Cardiac muscle cell (in vitro differentiated cells and primary cell): ENCODE results near the gene NRF1. TPM values are rescaled to one million over a fixed set of nuclear protein-coding genes. Genes with fewer than 3 reads are reported as not detected.
A peak's percentile ranks its signal among the peaks of the same experiment; 100 is the strongest.

Experiments
- DNase-seq, 2 donors: peaks; one replicate each; pipeline versions ENCODE4 v3.0.0 to v3.0.0-alpha.2; 2010 to 2017; ENCODE audit warnings: low read depth in 1 of 2, low spot score in 1 of 2
- H3K27ac ChIP-seq: fragments of 200-600 bp; sonication (generic); 2 replicates; pipeline ENCODE4 v1.5.1; 2016
- H3K27me3 ChIP-seq: fragments of 200-600 bp; sonication (generic); 2 replicates; pipeline ENCODE4 v1.6.0; 2016; ENCODE audit warnings: control low read depth
- H3K36me3 ChIP-seq: fragments of 200-600 bp; sonication (generic); 2 replicates; pipeline ENCODE4 v1.5.1; 2016; ENCODE audit warnings: control low read depth
- H3K4me1 ChIP-seq: fragments of 200-600 bp; sonication (generic); 2 replicates; pipeline ENCODE4 v1.8.1; 2017; ENCODE audit warnings: low read depth, mild to moderate bottlenecking, mixed run types
- H3K4me3 ChIP-seq: fragments of 200-600 bp; sonication (generic); 2 replicates; pipeline ENCODE4 v1.5.1; 2016; ENCODE audit warnings: mild to moderate bottlenecking
- H3K9me3 ChIP-seq: fragments of 200-600 bp; sonication (generic); 2 replicates; pipeline ENCODE4 v1.5.1; 2017; ENCODE audit warnings: low read depth, mild to moderate bottlenecking, control low read depth
- polyA plus RNA-seq: library from polyadenylated mRNA; unstranded; fragments of >200 nt; fragmentation: Nextera tagmentation; extraction: Ambion mirVana; gene quantifications from 2 replicates; pipeline ENCODE4 v1.2.1, GENCODE V29; 2016
- total RNA-seq: library from RNA; depleted of rRNA; stranded (reverse); fragments of >200 nt; gene quantifications from 2 replicates; pipeline ENCODE4 v1.2.3, GENCODE V29; 2016
- TF ChIP-seq, protein P1 (sequence below): IDR thresholded peaks from 2 replicates; pipeline ENCODE4 v1.5.1; 2012; ENCODE audit warnings: low read depth, mild to moderate bottlenecking, low read length

The NRF1 gene
- total and polyA plus RNA-seq, 2 experiments from 2014 or later = 9.3 to 12.3 TPM

DNA sequence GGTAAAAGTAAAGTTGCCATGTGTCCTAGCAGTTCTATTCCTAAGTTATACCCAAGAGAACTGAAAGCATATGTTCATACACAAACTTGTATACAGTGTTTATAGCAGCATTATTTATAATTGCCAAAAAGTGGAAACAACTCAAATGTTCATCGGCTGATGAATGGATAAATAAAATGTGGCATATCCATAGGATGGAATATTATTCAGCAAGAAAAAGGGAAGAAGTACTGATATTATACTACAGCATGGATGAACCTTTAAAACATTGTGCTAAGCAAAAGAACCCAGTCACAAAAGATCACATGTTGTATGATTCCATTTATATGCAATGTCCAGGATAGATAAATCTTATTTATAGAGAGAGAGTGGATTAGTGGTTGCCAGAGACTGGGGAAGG, 68.9 kb downstream of the NRF1 start:
- TF ChIP-seq, protein P1, sequence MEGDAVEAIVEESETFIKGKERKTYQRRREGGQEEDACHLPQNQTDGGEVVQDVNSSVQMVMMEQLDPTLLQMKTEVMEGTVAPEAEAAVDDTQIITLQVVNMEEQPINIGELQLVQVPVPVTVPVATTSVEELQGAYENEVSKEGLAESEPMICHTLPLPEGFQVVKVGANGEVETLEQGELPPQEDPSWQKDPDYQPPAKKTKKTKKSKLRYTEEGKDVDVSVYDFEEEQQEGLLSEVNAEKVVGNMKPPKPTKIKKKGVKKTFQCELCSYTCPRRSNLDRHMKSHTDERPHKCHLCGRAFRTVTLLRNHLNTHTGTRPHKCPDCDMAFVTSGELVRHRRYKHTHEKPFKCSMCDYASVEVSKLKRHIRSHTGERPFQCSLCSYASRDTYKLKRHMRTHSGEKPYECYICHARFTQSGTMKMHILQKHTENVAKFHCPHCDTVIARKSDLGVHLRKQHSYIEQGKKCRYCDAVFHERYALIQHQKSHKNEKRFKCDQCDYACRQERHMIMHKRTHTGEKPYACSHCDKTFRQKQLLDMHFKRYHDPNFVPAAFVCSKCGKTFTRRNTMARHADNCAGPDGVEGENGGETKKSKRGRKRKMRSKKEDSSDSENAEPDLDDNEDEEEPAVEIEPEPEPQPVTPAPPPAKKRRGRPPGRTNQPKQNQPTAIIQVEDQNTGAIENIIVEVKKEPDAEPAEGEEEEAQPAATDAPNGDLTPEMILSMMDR = no peak
- Histone ChIP-seq H3K27me3 (no peaks in the 10 kb centered on the region), H3K27ac (no peak overlapping the region)

DNA sequence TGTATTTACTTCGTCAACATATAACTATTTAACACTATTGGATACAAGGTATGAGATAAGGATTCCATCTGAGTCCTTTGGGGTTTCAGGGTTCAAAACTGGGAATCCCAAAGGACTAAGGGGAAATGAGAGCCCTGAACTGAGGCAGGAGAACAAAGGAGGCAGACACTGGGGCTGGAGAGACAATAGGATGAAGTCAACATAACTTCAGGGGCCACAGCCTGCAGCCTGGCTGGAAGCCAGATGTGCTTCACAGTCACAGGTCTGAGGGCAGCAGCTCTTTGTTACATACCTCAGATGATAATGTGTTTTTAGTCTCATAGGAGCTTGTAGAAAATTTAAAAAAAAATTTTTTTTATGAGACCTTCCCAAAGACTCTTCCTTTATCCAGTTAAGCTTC, 73.3 kb downstream of the NRF1 start:
- no peak overlapping the region for H3K27ac ChIP-seq
- no peaks in the 10 kb centered on the region for H3K27me3 ChIP-seq
- no peaks in the 10 kb centered on the region for H3K4me1 ChIP-seq
- no peaks in the 10 kb centered on the region for H3K36me3 ChIP-seq
- TF ChIP-seq, protein P1 = no peak
- no peak overlapping the region for H3K4me3 ChIP-seq
- peak; percentile 2 to 37 for DNase-seq
- no peaks in the 10 kb centered on the region for H3K9me3 ChIP-seq

More for the DNA sequence above, 68.9 kb downstream of the NRF1 start:
- Histone ChIP-seq H3K36me3 (peaks cover under 1% of the 10 kb centered on the region), H3K9me3 (no peaks in the 10 kb centered on the region), H3K4me1 (no peaks in the 10 kb centered on the region), H3K4me3 (no peak overlapping the region)
- DNase-seq = no peak

DNA sequence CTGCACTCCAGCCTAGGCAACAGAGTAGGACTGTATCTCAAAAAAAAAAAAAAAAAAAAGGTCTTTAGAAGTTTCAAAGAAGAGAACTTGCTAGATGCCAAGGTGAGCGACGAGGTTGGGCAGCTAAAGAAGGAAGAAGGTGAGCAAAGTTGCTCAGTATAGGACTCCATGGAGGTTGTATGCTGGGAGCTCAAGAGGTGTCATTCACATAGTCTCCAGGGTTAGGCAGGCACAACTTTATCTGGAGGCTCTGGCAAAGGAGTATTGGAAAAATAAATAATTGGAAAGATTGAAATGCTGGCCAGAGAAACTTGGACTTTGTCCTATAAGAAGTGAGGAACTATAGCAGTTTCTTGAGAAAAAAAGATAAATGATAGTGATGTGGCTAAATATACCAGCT, 74.5 kb downstream of the NRF1 start:
- TF ChIP-seq, protein P1 = no peak
- H3K36me3 ChIP-seq = no peaks in the 10 kb centered on the region
- no peaks in the 10 kb centered on the region for H3K27me3 ChIP-seq
- H3K9me3 ChIP-seq = no peaks in the 10 kb centered on the region
- no peak overlapping the region for H3K4me3 ChIP-seq
- H3K4me1 ChIP-seq = no peaks in the 10 kb centered on the region
- no peak overlapping the region for H3K27ac ChIP-seq
- DNase-seq = no peak

DNA sequence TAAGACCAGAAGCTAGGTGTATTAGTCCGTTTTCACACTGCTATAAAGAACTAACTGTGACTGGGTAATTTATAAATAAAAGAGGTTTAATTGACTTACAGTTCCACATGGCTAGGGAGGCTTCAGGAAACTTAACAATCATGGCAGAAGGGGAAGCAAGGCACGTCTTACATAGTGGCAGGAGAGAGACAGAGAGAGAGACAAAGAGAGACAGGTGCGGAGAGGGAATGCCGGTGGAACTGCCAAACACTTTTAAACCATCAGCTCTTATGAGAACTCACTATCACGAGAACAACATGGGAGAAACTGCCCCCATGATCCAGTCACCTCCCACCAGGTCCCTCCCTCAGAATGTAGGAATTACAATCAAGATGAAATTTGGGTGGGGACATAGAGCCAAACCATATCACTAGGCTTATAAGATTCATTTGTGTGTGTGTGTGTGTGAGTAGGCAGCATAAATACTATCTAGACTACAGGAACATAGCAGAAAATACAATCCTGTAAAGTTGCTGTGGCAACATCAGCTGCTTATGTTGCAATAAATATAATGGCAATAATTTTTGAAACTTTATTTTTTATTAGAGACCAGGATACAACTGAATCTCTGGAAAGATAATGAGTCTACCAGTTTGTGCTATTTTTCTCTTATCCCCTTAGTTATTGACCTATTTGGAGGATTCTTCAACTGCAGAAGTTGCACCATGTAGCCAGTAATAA, 77.1 kb downstream of the NRF1 start:
- no peaks in the 10 kb centered on the region for H3K9me3 ChIP-seq
- no peak for DNase-seq
- H3K36me3 ChIP-seq = no peaks in the 10 kb centered on the region
- TF ChIP-seq, protein P1 = no peak
- H3K4me1 ChIP-seq = no peaks in the 10 kb centered on the region
- no peak overlapping the region for H3K4me3 ChIP-seq
- no peak overlapping the region for H3K27ac ChIP-seq
- H3K27me3 ChIP-seq = no peaks in the 10 kb centered on the region

DNA sequence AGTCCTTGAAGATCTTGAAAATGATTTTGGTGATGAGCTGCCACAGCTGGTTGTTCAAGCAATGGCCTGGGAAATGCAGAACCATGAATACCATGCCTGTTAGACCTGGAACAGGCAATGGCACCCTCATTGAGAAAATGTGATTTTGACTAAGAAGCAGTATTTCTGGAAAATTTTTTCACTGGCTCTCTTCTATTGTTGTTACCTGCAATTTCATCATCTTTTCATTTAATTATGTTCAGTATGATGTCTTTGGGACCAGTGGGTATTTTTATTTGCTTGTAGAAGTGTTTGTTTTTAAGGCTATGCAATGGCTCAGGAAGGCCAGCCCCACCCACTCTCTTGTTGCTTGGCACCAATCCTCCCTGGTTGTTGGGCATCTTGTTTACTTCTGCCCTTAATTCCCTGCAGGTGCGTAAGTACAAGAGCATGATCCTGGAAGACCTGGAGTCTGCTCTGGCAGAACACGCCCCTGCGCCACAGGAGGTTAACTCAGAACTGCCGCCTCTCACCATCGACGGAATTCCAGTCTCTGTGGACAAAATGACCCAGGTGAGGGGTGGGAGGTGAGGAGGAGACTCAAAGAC, 78.6 kb downstream of the NRF1 start:
- DNase-seq = no peak
- Histone ChIP-seq H3K27me3 (no peaks in the 10 kb centered on the region), H3K4me3 (no peak overlapping the region), H3K27ac (no peak overlapping the region), H3K9me3 (no peaks in the 10 kb centered on the region), H3K4me1 (no peaks in the 10 kb centered on the region), H3K36me3 (no peaks in the 10 kb centered on the region)
- TF ChIP-seq, protein P1 = no peak
